Esophagus squamous epithelium (tissue), 5 donors: ENCODE data around the gene UBXN1. TPM values are rescaled to one million over a fixed set of nuclear protein-coding genes. Genes with fewer than 3 reads are reported as not detected.
"Not testable (repeated sequence)": the region's sequence is repeated elsewhere in the genome, so short reads cannot be mapped to it uniquely, and the experiment has no call there.

Source experiments
- DNase-seq: peaks from one replicate; lab custom pipeline; 2025; lab: John Stamatoyannopoulos, UW
- H3K27ac ChIP-seq, 4 donors: fragments of 200-600 bp; sonication (generic); one replicate each; pipeline ENCODE4 v1.5.1; 2016 to 2019; ENCODE audit warnings: mild to moderate bottlenecking in 1 of 4
- H3K27me3 ChIP-seq, 4 donors: fragments of 200-600 bp; sonication (generic); 1 replicate in 3 of 4; 2 replicates in 1 of 4; pipeline versions ENCODE4 v1.5.1 to v1.6.0; 2017 to 2021; ENCODE audit warnings: antibody characterized with exemption in 1 of 4
- H3K36me3 ChIP-seq, 3 donors: fragments of 200-600 bp; sonication (generic); one replicate each; pipeline ENCODE4 v1.5.1; 2016 to 2019
- H3K4me1 ChIP-seq, 3 donors: fragments of 200-600 bp; sonication (generic); one replicate each; pipeline ENCODE4 v1.5.1; 2017 to 2019
- H3K4me3 ChIP-seq, 4 donors: fragments of 200-600 bp; sonication (generic); 1 replicate in 3 of 4; 2 replicates in 1 of 4; pipeline ENCODE4 v1.5.1; 2016 to 2019; ENCODE audit warnings: mild to moderate bottlenecking in 2 of 4, moderate library complexity in 1 of 4
- H3K9me3 ChIP-seq, 3 donors: fragments of 200-600 bp; sonication (generic); one replicate each; pipeline ENCODE4 v1.5.1; 2016 to 2019
- CTCF ChIP-seq, 6 experiments: fragments of 450-650 bp in 4 of 6; fragments of 200-600 bp in 2 of 6; sonication (generic) in 2 of 6; IDR thresholded peaks; one replicate each; pipeline ENCODE4 v1.5.1; 2016 to 2019; ENCODE audit warnings: antibody characterized with exemption in 6 of 6, mild to moderate bottlenecking in 4 of 6, moderate library complexity in 4 of 6
- POLR2A ChIP-seq, 4 donors: fragments of 450-650 bp; IDR thresholded peaks; one replicate each; pipeline ENCODE4 v1.6.1; 2017; ENCODE audit warnings: antibody characterized with exemption in 4 of 4, mild to moderate bottlenecking in 4 of 4, moderate library complexity in 3 of 4
- WGBS, 2 donors: methylation state at CpG; one replicate each; pipeline ENCODE4 v1.1.5; 2018; 5-methylcytosine and 5-hydroxymethylcytosine counted together
- intact Hi-C: fragments of 100-400 bp; cut with DNase I; formaldehyde crosslinking; loops from one replicate; pipeline ENCODE4 v1.15.0; 2022
- total RNA-seq, 4 donors: library from RNA; depleted of rRNA; stranded (reverse); fragments of >200 nt; gene quantifications; one replicate each; pipeline ENCODE4 v1.1.0, GENCODE V29; 2016
- donor health status: DM: yes; HTN: yes; CAD: no.

The UBXN1 gene
- total RNA-seq, 4 donors from 2014 or later: 67.3 to 148 (median 86.1) TPM

- intact Hi-C loops: no loop called here
- Histone ChIP-seq H3K27ac (peak overlapping the region; percentile 76 to 89 (median 82)), H3K27me3 (no peaks in the 10 kb centered on the region), H3K9me3 (no peaks in the 10 kb centered on the region), H3K4me3 (peak overlapping the region; percentile 57 to 76 (median 71)), H3K4me1 (peaks cover 28 to 58% (median 33%) of the 10 kb centered on the region in 3 donors), H3K36me3 (peaks cover 0 to 31% (median 0%) of the 10 kb centered on the region in 3 donors)
- 10 to 39% methylated on average over 3 to 29 of the region's 73 CpGs for WGBS, 2 donors
- DNase-seq: peak; percentile 68
- TF ChIP-seq CTCF (IDR thresholded peaks at IDR 0.05) (no peak), POLR2A (IDR thresholded peaks at IDR 0.05) (peak in 2 of 4 donors; percentile 24 to 50)
Measured at GRCh38 chr11:62705880-62706849, 27.3 kb upstream of the UBXN1 start.

- Histone ChIP-seq H3K36me3 (peaks cover 0 to 28% (median 0%) of the 10 kb centered on the region in 3 donors), H3K27me3 (no peaks in the 10 kb centered on the region), H3K9me3 (no peaks in the 10 kb centered on the region), H3K27ac (peak overlapping the region; percentile 76 to 89 (median 82)), H3K4me3 (peak overlapping the region; percentile 57 to 76 (median 71)), H3K4me1 (peaks cover 28 to 53% (median 31%) of the 10 kb centered on the region in 3 donors)
- 44 to 49% methylated on average over 6 of the region's 7 CpGs for whole genome bisulfite sequencing, 2 donors
- intact Hi-C loops: no loop called here
- DNase-seq: no peak
- TF ChIP-seq POLR2A (IDR thresholded peaks at IDR 0.05): no peak
Measured at GRCh38 chr11:62705413-62705812, 26.5 kb upstream of the UBXN1 start.

GRCh38 chr11:62703921-62704320 is 25.0 kb upstream of the UBXN1 start:
- H3K27ac ChIP-seq, DNase-seq, H3K9me3 ChIP-seq, intact Hi-C loops, H3K27me3 ChIP-seq, H3K4me3 ChIP-seq: not testable (repeated sequence)
- peaks cover 0 to 28% (median 0%) of the 10 kb centered on the region in 3 donors for H3K36me3 ChIP-seq
- H3K4me1 ChIP-seq: peaks cover 21 to 43% (median 26%) of the 10 kb centered on the region in 3 donors
- WGBS, 2 donors: 81 to 86% methylated on average over 4 of the region's 4 CpGs

GRCh38 chr11:62702246-62702645 is 23.4 kb upstream of the UBXN1 start:
- no peaks in the 10 kb centered on the region for H3K27me3 ChIP-seq
- DNase-seq: no peak
- TF ChIP-seq POLR2A (IDR thresholded peaks at IDR 0.05): no peak
- no peak for TF ChIP-seq CTCF (IDR thresholded peaks at IDR 0.05)
- H3K27ac ChIP-seq: peak overlapping the region in 2 of 4 donors; percentile 29
- no peaks in the 10 kb centered on the region for H3K9me3 ChIP-seq
- no peak overlapping the region for H3K4me3 ChIP-seq
- H3K4me1 ChIP-seq: peaks cover 15 to 26% (median 18%) of the 10 kb centered on the region in 3 donors
- 74 to 76% methylated on average over 10 to 11 of the region's 11 CpGs for WGBS, 2 donors
- peaks cover 0 to 34% (median 0%) of the 10 kb centered on the region in 3 donors for H3K36me3 ChIP-seq
- intact Hi-C loops: no loop called here

- Histone ChIP-seq H3K36me3 (peaks cover 8 to 54% (median 9%) of the 10 kb centered on the region in 3 donors), H3K27ac (peak overlapping the region in 1 of 4 donors; percentile 25), H3K4me1 (peaks cover 0 to 36% (median 17%) of the 10 kb centered on the region in 3 donors), H3K27me3 (no peaks in the 10 kb centered on the region), H3K9me3 (no peaks in the 10 kb centered on the region), H3K4me3 (no peak overlapping the region)
- DNase-seq: no peak
- 34 to 55% methylated on average over 10 to 13 of the region's 14 CpGs for WGBS, 2 donors
- intact Hi-C loops: no loop called here
- TF ChIP-seq POLR2A (IDR thresholded peaks at IDR 0.05) (no peak), CTCF (IDR thresholded peaks at IDR 0.05) (peak; percentile 62 to 82 (median 72))
Measured at GRCh38 chr11:62694455-62695167, 15.7 kb upstream of the UBXN1 start.

GRCh38 chr11:62693624-62694023 is 14.8 kb upstream of the UBXN1 start:
- H3K9me3 ChIP-seq, intact Hi-C loops, H3K4me3 ChIP-seq, H3K27me3 ChIP-seq, DNase-seq: not testable (repeated sequence)
- Histone ChIP-seq H3K27ac (peak overlapping the region in 3 of 4 donors; percentile 3 to 55 (median 25)), H3K4me1 (peaks cover 0 to 45% (median 17%) of the 10 kb centered on the region in 3 donors), H3K36me3 (peaks cover 8 to 47% (median 9%) of the 10 kb centered on the region in 3 donors)
- WGBS, 2 donors: 36 to 58% methylated on average over 4 of the region's 4 CpGs
